GM03348 (cell line): ENCODE data around the gene PCIF1.
"Not testable (repeated sequence)": the region's sequence is repeated elsewhere in the genome, so short reads cannot be mapped to it uniquely, and the experiment has no call there.

Experiments used
- DNase-seq: peaks from one replicate; pipeline ENCODE4 v3.0.0; 2012; ENCODE audit warnings: low spot score

PCIF1 gene

DNA sequence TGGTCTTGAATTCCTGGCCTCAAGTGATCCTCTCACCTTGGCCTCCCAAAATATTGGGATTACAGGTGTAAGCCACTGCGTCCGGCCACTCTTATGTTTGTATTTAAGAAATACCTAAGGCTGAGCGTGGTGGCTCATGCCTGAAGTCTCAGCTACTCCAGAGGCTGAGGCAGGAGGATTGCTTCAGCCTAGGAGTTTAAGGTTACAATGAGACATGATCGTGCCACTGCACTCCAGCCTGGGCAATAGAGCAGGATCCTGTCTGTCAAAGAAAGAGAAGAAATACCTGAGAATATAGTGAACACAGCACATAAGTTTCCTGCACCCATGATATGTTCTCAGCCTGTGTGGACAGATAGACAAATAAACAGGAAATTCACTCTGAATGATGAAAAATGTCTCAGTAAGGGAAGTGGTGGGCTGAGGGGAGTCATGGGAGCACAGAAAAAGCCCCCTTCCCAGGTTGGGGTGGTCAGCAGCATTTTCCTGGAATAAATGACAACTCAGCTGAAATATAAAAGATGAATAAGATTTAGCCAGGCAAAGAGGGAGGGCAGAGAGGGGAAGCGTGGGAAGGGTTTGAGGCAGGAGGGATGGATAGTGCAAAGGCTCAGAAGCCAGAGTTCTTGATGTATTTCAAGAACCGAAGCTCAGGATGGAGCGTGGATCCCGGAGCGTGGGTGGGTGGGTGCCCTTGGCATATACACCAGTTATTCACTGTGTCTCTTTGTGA, 60.4 kb downstream of the PCIF1 start:
- no peak for DNase-seq

DNA sequence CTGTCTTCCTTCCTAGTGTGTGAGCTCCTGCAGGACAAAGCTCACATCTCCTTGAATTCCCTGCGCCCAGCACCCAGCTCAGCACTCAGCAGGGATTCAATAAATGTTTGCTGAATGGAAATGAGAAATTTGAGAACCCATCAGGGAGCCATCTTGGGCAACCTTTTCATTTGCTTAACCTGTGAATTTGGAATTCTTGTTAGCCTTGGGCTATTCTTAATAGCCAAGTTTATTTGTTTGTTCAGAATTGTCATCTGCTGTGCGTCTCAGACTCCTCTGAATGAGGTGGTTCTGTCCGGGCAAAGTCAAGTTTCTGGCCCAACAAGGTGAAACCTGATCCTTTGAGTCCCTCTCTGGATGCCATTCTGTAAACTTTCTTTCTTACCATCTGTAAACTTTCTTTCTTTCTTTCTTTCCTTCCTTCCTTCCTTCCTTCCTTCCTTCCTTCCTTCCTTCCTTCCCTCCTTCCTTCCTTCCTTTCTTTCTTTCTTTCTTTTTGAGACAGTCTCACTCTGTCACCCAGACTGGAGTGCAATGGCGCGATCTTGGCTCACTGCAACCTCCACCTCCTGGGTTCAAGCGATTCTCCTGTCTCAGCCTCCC, 61.1 kb downstream of the PCIF1 start:
- DNase-seq, result not testable (repeated sequence)

DNA sequence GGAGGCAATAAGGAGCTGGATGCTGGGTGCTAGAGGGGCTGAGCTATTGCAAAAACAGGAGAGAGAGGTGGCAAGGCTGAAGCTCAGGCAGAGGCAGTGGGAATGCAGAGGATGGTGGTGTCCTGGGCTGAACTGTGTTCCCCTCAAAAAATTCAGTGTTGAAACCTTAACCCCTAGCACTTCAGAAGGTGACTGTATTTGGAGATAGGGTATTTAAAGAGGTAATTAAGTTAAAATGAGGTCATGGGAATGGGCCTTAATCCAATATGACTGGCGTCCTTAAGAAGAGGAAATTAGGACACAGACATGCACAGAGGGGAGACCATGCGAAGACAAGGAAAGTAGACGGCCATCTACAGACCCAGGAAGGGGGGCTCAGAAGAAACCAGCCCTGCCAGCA, 62.7 kb downstream of the PCIF1 start:
- no peak for DNase-seq
